IMR-90 (cell line): ENCODE measurements around the gene NOP14. TPM values are rescaled to one million over a fixed set of nuclear protein-coding genes. Genes with fewer than 3 reads are reported as not detected.

Source experiments
- ATAC-seq: fragments of 200-7000 bp; cut with Tn5 transposase; 2 replicates; pipeline ENCODE4 v1.9.1; 2020; ENCODE audit warnings: low read depth, mild to moderate bottlenecking, moderate library complexity
- BruUV-seq: library from RNA; stranded (reverse); fragments of 400-500 nt; replicated peaks from 2 replicates; lab custom pipeline; 2021; lab: Mats Ljungman, UMichigan
- CTCF ChIA-PET: fragments of 300-600 bp; formaldehyde crosslinking; extraction: SDS; loops from one replicate; lab custom pipeline; 2021; ENCODE audit warnings: antibody characterized with exemption; lab: Yijun Ruan, JAX
- POLR2A ChIA-PET: fragments of 300-600 bp; sonication (Branson Sonifier 250); formaldehyde crosslinking; loops from one replicate; lab custom pipeline; 2022; ENCODE audit warnings: antibody characterized with exemption; ENCODE audit not compliant: unreplicated experiment; lab: Charles Lee
- DNase-seq: peaks from one replicate; pipeline ENCODE4 v3.0.0; 2013
- H2AFZ ChIP-seq: replicated peaks from 2 replicates; pipeline ENCODE3; 2013; ENCODE audit warnings: low read length, mild to moderate bottlenecking; ENCODE audit not compliant: poor library complexity
- H2AK5ac ChIP-seq: 2 replicates; pipeline ENCODE4 v1.6.1; 2013; ENCODE audit warnings: low read depth, low read length, inconsistent platforms
- H2AK9ac ChIP-seq: replicated peaks from 2 replicates; pipeline ENCODE3; 2013; ENCODE audit warnings: mild to moderate bottlenecking, low read depth, low read length, moderate library complexity; ENCODE audit not compliant: poor library complexity
- H2BK120ac ChIP-seq: 2 replicates; pipeline ENCODE4 v1.6.1; 2013; ENCODE audit warnings: low read depth, low read length, inconsistent platforms
- H2BK15ac ChIP-seq: 3 replicates; pipeline ENCODE4 v1.6.1; 2013; ENCODE audit warnings: low read depth, low read length, inconsistent platforms
- H2BK20ac ChIP-seq: 2 replicates; pipeline ENCODE4 v1.6.1; 2013; ENCODE audit warnings: low read depth, mild to moderate bottlenecking, inconsistent platforms, low read length, moderate library complexity
- H2BK5ac ChIP-seq: 2 replicates; pipeline ENCODE4 v1.6.1; 2013; ENCODE audit warnings: mild to moderate bottlenecking, low read depth, low read length, inconsistent platforms; ENCODE audit not compliant: poor library complexity, severe bottlenecking
- H3K14ac ChIP-seq: replicated peaks from 2 replicates; pipeline ENCODE4 v1.6.1; 2013; ENCODE audit warnings: low read depth, low read length, inconsistent platforms
- H3K18ac ChIP-seq: 2 replicates; pipeline ENCODE4 v1.6.1; 2013; ENCODE audit warnings: low read depth, low read length, control low read depth
- H3K23ac ChIP-seq: 2 replicates; pipeline ENCODE4 v1.6.1; 2013; ENCODE audit warnings: low read depth, low read length, inconsistent platforms
- H3K27ac ChIP-seq: 2 replicates; pipeline ENCODE4 v1.5.1; 2013; ENCODE audit warnings: mild to moderate bottlenecking, control low read depth, low read length; ENCODE audit not compliant: insufficient read depth
- H3K27me3 ChIP-seq: 2 replicates; pipeline ENCODE4 v1.6.1; 2013; ENCODE audit warnings: low read length; ENCODE audit not compliant: control insufficient read depth, insufficient read depth
- H3K36me3 ChIP-seq: 2 replicates; pipeline ENCODE4 v1.6.1; 2013; ENCODE audit warnings: low read length, mixed read lengths; ENCODE audit not compliant: control insufficient read depth, insufficient read depth
- H3K4ac ChIP-seq: 2 replicates; pipeline ENCODE4 v1.6.1; 2013; ENCODE audit warnings: low read depth, low read length, inconsistent platforms
- H3K4me1 ChIP-seq: 2 replicates; pipeline ENCODE4 v1.6.1; 2013; ENCODE audit warnings: low read length, mixed read lengths; ENCODE audit not compliant: control insufficient read depth, insufficient read depth
- H3K4me2 ChIP-seq: 2 replicates; pipeline ENCODE4 v1.6.1; 2013; ENCODE audit warnings: low read depth, mild to moderate bottlenecking, control low read depth, low read length, moderate library complexity
- H3K4me3 ChIP-seq: 2 replicates; pipeline ENCODE4 v1.5.1; 2013; ENCODE audit warnings: low read depth, mild to moderate bottlenecking, control low read depth, low read length, moderate library complexity; ENCODE audit not compliant: insufficient read depth
- H3K56ac ChIP-seq: 2 replicates; pipeline ENCODE4 v1.6.1; 2013; ENCODE audit warnings: low read length, inconsistent platforms; ENCODE audit not compliant: insufficient read depth; ENCODE audit errors: extremely low read depth
- H3K79me1 ChIP-seq, 2 experiments: 2 replicates each; pipeline ENCODE4 v1.6.1; 2013; ENCODE audit warnings: low read length in 2 of 2, inconsistent platforms in 1 of 2, low read depth in 1 of 2
- H3K9ac ChIP-seq: 2 replicates; pipeline ENCODE4 v1.6.1; 2013; ENCODE audit warnings: low read depth, low read length, control low read depth
- H3K9me1 ChIP-seq: 2 replicates; pipeline ENCODE4 v1.6.1; 2013; ENCODE audit warnings: low read length, inconsistent platforms; ENCODE audit not compliant: insufficient read depth
- H3K9me3 ChIP-seq: 2 replicates; pipeline ENCODE4 v1.6.1; 2013; ENCODE audit warnings: low read length; ENCODE audit not compliant: control insufficient read depth, insufficient read depth
- H4K20me1 ChIP-seq: 2 replicates; pipeline ENCODE4 v1.6.1; 2013; ENCODE audit warnings: low read length, inconsistent platforms; ENCODE audit not compliant: insufficient read depth
- H4K5ac ChIP-seq: 2 replicates; pipeline ENCODE4 v1.6.1; 2013; ENCODE audit warnings: mild to moderate bottlenecking, low read depth, low read length, control low read depth
- H4K8ac ChIP-seq, 2 experiments: 2 replicates each; pipeline ENCODE4 v1.6.1; 2013; ENCODE audit warnings: low read depth in 2 of 2, low read length in 2 of 2, control low read depth in 1 of 2, inconsistent platforms in 1 of 2
- H4K91ac ChIP-seq: 2 replicates; pipeline ENCODE4 v1.6.1; 2013; ENCODE audit warnings: low read depth, low read length, inconsistent platforms; ENCODE audit not compliant: insufficient read depth
- CHD1 ChIP-seq: IDR thresholded peaks from 2 replicates; pipeline ENCODE4 v1.6.1; 2012; ENCODE audit warnings: low read depth, low read length, improper control_type of control experiment
- CTCF ChIP-seq: conservative IDR thresholded peaks from 2 replicates; pipeline ENCODE4 v1.5.1; 2012; ENCODE audit warnings: mild to moderate bottlenecking, low read depth, low read length, improper control_type of control experiment
- ELK1 ChIP-seq: fragments of 150-350 bp; IDR thresholded peaks from 2 replicates; pipeline ENCODE4 v1.6.1; 2016; ENCODE audit warnings: low read depth, mild to moderate bottlenecking, low read length, moderate library complexity, borderline replicate concordance
- MAZ ChIP-seq: IDR thresholded peaks from 2 replicates; pipeline ENCODE4 v1.6.1; 2012; ENCODE audit warnings: low read depth, mild to moderate bottlenecking, low read length, improper control_type of control experiment, moderate library complexity, borderline replicate concordance
- MXI1 ChIP-seq: IDR thresholded peaks from 2 replicates; pipeline ENCODE4 v1.6.1; 2012; ENCODE audit warnings: low read depth, mild to moderate bottlenecking, low read length, moderate library complexity, borderline replicate concordance
- NFE2L2 ChIP-seq: fragments of 150-350 bp; IDR thresholded peaks from 2 replicates; pipeline ENCODE4 v1.6.1; 2016; ENCODE audit warnings: low read depth, mild to moderate bottlenecking, low read length
- RAD21 ChIP-seq: IDR thresholded peaks from 2 replicates; pipeline ENCODE4 v1.6.1; 2012; ENCODE audit warnings: low read length, improper control_type of control experiment
- RCOR1 ChIP-seq: IDR thresholded peaks from 2 replicates; pipeline ENCODE4 v1.6.1; 2012; ENCODE audit warnings: mild to moderate bottlenecking, low read length, improper control_type of control experiment; ENCODE audit not compliant: insufficient replicate concordance
- RFX5 ChIP-seq: IDR thresholded peaks from 2 replicates; pipeline ENCODE4 v1.8.0; 2012; ENCODE audit warnings: low read depth, mild to moderate bottlenecking, low read length, moderate library complexity
- USF2 ChIP-seq: fragments of 150-350 bp; IDR thresholded peaks from 2 replicates; pipeline ENCODE4 v1.6.1; 2017; ENCODE audit warnings: mild to moderate bottlenecking, antibody characterized with exemption, low read length, low read depth
- WGBS, 2 experiments: methylation state at CpG; one replicate each; pipeline versions ENCODE4 v1.1.5 to v1.1.7; 2013; ENCODE audit warnings: missing lambda C conversion rate in 2 of 2; ENCODE audit not compliant: insufficient read length in 1 of 2; ENCODE audit errors: extremely low coverage in 2 of 2; 5-methylcytosine and 5-hydroxymethylcytosine counted together
- dilution Hi-C: fragments of 300-500 bp; cut with HindIII; formaldehyde crosslinking; loops from one replicate; pipeline ENCODE4 v1.14.3; 2018; ENCODE audit warnings: low sequenced_read_pairs; ENCODE audit not compliant: unreplicated experiment
- in situ Hi-C: fragments of 300-500 bp; cut with MboI; formaldehyde crosslinking; loops from 3 replicates; pipeline ENCODE4 v1.14.3; 2019; ENCODE audit warnings: low sequenced_read_pairs, inconsistent platforms, mixed read lengths
- intact Hi-C: fragments of 100-400 bp; cut with micrococcal nuclease; formaldehyde crosslinking; loops from 2 replicates; pipeline ENCODE4 v1.10.0; 2022
- polyA plus RNA-seq, 3 experiments: library from polyadenylated mRNA; depleted of rRNA; stranded (reverse); fragments of >200 nt; gene quantifications; 2 replicates each; pipeline ENCODE4 v1.2.3, GENCODE V29; 2012; ENCODE audit warnings: low replicate concordance in 1 of 3
- total RNA-seq: library from RNA; depleted of rRNA; stranded (reverse); fragments of >200 nt; gene quantifications from 2 replicates; pipeline ENCODE4 v1.2.3, GENCODE V29; 2012

NOP14 gene
- total and polyA plus RNA-seq, 2 of the 4 experiments (the other 2 are of a cell fraction), result 10.9 to 12.6 TPM

- dilution Hi-C loops, result no loop called here
- BruUV-seq, result TSS peak; percentile 64
- Histone ChIP-seq H4K91ac (no peak overlapping the region), H3K79me1 (peaks cover 30 to 58% of the 10 kb centered on the region in 2 experiments), H4K5ac (no peak overlapping the region), H3K4me2 (peak overlapping the region; percentile 99), H3K4me1 (peaks cover 15% of the 10 kb centered on the region), H3K27me3 (no peaks in the 10 kb centered on the region), H3K9me3 (no peaks in the 10 kb centered on the region), H2BK120ac (no peak overlapping the region), H3K14ac (peak overlapping the region; percentile 52), H4K8ac (no peak overlapping the region), H3K4me3 (peak overlapping the region; percentile 87), H3K56ac (no peak overlapping the region), H3K18ac (no peak overlapping the region), H3K23ac (peak overlapping the region; percentile 47), H3K9ac (peak overlapping the region; percentile 82), H3K4ac (peak overlapping the region; percentile 47), H2BK20ac (no peak overlapping the region), H2BK5ac (no peak overlapping the region), H3K27ac (no peak overlapping the region), H2BK15ac (no peak overlapping the region), H2AK5ac (peak overlapping the region; percentile 15), H2AFZ (peak overlapping the region; percentile 19), H3K9me1 (peaks cover 16% of the 10 kb centered on the region), H3K36me3 (peaks cover 6% of the 10 kb centered on the region), H4K20me1 (peaks cover 38% of the 10 kb centered on the region), H2AK9ac (peak overlapping the region; percentile 51)
- intact Hi-C loops, result no loop called here
- no CpG with 5 or more reads among the region's 14 CpGs for WGBS, 2 experiments
- TF ChIP-seq RAD21 (no peak), ELK1 (no peak), MXI1 (no peak), RCOR1 (no peak), RFX5 (no peak), CTCF (no peak), USF2 (no peak), CHD1 (no peak), MAZ (no peak), NFE2L2 (no peak)
- ChIA-PET CTCF (interaction anchor here (0.9 kb wide), 1 partner anchor 198 kb away, joined by 3 read pairs; no protein-coding TSS in a partner anchor), POLR2A (no interaction called here)
- in situ Hi-C loops, result no loop called here
- DNase-seq (no peak), ATAC-seq (no peak)
Measured at GRCh38 chr4:2961811-2962441, 1.3 kb downstream of the NOP14 start.
